Stimulated activated CD8-positive, alpha-beta memory T cell treated with anti-CD3 and anti-CD28 coated beads, Interleukin-12 subunit alpha, Interleukin-12 subunit beta, amount 100 ng/mL, for 24 hours (primary cell): Measurements from ENCODE around the gene COL6A3.
A peak's percentile ranks its signal among the peaks of the same experiment; 100 is the strongest.

Experiments used
- DNase-seq: peaks from one replicate; pipeline ENCODE4 v3.0.0-alpha.2; 2020; ENCODE audit errors: extremely low read depth

The COL6A3 gene

GRCh38 chr2:237440819-237441281 is 26.9 kb upstream of the COL6A3 start:
- DNase-seq = no peak

GRCh38 chr2:237438080-237438940 is 24.3 kb upstream of the COL6A3 start:
- no peak for DNase-seq

DNA sequence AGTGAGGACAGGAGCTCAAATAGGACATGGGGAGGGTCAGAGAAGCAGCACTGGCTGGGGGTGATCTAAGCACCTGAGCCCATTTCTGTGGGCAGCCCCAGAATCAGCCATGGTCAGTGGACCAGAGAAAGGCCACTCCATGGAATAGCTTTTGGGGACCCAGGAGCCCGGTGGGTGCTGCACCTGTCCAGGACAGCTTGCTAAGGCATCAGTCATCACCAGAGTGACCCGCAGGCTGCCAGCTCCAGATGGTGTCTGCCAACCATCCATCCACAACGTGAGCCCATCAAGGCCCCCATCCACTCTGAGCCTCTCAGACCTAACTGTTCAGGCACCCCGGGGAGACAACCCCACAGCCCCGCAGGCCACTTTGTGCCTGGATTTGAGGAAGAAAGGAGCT is 23.6 kb upstream of the COL6A3 start:
- DNase-seq = no peak

DNA sequence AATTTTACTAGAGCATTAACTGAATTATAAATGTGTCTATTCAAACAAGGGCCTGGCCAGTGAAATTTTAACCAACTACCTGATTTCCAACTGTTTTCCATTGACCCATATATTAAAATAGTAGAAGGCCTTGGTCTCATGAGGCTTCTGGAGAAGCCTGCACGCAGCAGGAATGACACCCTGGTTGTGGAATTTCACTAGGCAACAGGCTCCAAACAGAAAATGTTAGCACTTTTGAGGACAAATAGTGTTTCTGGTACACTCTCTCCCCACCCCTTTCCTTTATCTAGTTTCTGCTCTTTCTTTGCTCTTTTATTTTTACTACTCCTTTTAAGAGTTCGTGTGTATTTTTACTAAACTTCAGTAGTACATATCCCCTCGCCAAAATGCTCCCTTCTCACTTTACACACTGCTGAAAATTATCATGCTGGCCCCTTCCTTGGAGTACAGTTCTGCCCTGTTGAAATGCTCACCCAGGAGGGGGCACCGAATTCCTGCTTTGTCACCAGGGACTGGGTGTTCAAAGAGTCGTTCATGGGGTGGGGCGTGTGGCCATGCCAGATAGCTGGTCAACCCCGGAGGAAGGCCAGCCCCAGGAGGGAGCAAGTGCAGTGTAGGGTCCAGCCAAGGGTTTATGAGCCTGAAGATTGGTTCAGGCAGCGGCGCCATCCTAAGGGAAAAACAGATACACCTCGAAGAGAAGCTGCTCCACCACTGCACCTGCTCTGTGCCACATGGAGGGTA is 22.1 kb upstream of the COL6A3 start:
- DNase-seq = no peak

- DNase-seq = peak; percentile 55
Measured at GRCh38 chr2:237434866-237435311, 20.9 kb upstream of the COL6A3 start.

DNA sequence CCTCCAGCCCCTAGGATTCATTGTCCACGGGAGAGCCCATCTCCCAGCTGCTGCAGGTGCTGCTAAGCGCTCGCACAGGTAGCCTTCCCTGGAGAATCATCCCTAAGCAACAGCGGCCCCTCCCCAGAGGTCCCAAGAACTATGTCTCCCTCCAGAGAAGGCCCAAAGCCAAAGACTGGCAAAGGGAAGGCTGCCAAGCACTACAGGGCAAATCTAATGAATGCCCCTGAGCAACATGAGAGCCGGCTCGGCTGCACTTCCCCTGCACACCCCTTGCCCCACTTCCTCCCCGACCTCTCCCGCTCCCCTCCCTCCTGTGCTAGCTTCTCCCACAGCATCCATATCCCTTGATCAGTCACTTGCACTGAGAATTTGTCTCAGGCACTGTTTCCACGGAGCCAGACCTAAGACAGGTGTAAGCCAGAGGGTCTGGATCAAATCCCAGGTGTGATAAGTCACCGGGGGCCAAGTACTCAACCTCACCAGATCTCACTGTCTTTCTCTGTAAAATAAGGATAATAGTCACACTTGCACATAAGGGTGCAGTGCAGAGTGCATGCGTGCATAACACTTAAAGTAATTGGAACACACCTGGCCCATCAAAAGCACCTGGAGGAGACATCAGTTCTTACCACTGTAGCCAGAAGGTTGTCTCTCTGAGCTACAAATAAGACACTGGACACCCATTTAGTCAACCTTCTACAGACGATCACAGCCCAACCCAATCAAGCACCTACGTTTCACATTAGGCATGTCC is 20.1 kb upstream of the COL6A3 start:
- no peak for DNase-seq

GRCh38 chr2:237432484-237433092 is 18.6 kb upstream of the COL6A3 start:
- DNase-seq = peak; percentile 71

GRCh38 chr2:237431837-237432236 is 17.9 kb upstream of the COL6A3 start:
- no peak for DNase-seq

- no peak for DNase-seq
Measured at GRCh38 chr2:237431372-237431771, 17.4 kb upstream of the COL6A3 start.

DNA sequence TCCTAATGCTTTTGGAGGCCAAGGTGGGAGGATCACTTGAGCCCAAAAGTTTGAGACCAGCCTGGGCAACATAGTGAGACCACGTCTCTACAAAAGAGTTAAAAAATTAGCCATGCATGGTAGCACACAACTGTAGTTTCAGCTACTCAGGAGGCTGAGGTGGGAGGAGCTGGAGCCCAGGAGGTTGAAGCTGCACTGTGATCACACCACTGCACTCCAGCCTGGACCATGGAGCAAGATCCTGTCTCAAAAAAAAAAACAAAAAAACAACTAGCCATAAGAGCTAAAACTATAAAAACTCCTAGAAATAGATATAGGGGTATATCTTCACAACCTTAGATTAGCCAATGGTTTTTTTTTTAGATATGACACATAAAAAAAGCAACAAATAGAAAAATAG is 16.9 kb upstream of the COL6A3 start:
- no peak for DNase-seq

GRCh38 chr2:237429753-237430152 is 15.8 kb upstream of the COL6A3 start:
- no peak for DNase-seq

GRCh38 chr2:237427769-237428506 is 14.0 kb upstream of the COL6A3 start:
- peak; percentile 63 for DNase-seq

- no peak for DNase-seq
Measured at GRCh38 chr2:237426517-237426916, 12.6 kb upstream of the COL6A3 start.

GRCh38 chr2:237425320-237425719 is 11.4 kb upstream of the COL6A3 start:
- DNase-seq = no peak

GRCh38 chr2:237424544-237424943 is 10.6 kb upstream of the COL6A3 start:
- DNase-seq = no peak

GRCh38 chr2:237423891-237424290 is 9.9 kb upstream of the COL6A3 start:
- DNase-seq = no peak

DNA sequence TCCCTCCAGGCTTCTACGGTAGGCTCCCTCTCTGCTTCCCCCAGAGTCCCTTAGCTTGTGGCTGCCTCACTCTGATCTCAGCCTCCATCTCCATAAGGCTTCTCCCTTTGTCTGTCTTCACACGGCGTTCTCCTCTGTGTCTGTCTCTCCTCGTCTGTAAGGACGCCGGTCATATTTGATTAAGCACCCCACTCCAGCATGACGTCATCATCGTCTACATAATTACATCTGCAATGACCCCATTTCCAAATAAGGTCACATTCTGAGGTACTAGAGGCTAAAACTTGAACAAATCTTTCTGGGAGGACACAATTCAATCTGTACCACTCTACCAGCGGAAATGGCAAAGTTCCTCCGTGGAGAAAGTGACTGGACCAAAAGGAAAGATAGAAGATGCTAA is 8.3 kb upstream of the COL6A3 start:
- no peak for DNase-seq

DNA sequence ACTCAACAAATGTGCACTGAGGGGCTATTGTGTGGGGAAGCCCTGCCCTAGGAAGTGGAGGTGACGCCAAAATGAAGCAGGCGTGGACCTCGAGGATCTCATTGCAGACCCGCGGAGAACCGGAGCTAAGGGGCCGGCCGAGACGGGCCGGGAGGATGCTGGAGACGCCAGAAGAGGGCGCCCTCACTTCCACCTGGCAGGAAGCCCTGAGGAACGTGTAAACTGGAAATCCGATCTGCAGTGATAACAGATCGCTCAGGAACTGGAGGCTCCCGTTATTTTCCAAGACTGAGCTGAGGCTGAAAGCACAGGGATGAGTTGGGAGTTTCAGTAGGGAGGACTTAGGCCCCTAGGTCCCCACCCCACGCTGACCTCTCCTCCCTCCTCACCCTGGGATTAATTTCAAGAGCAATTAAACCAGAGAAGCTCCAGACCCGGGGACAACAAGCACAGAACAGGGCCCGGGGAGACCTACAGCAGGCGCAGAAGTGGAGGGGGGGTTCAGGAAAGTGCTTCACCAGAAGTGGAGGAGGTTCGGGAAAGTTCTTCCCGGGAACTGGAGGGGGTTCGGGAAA is 7.7 kb upstream of the COL6A3 start:
- no peak for DNase-seq

DNA sequence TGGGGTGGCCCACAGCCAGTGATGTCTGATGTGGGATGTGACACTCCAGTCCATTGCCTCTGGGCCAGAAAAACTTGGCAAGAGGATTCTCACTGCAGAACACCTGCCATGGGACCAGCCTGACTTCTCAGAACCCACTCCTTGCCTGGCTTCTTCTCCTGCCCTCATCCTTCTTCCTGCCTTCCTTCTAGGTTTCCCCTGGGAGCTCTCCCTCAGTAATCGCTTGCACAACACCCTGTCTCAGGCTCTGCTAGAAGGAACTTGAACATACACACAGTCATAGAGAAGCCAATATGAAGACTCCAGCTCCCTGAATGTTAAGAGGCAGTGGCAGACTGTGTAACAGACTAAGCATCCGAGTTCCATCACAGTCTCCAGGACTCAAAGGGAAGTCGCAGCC is 4.3 kb upstream of the COL6A3 start:
- no peak for DNase-seq

- no peak for DNase-seq
Measured at GRCh38 chr2:237412988-237413776, 782 bp downstream of the COL6A3 start.
